CD1c-positive myeloid dendritic cell (primary cell): ENCODE measurements around the gene SRI.

ENCODE experiments used
- DNase-seq: peaks from one replicate; pipeline ENCODE4 v3.0.0-alpha.2; 2016; ENCODE audit errors: extremely low spot score

SRI gene

GRCh38 chr7:88226201-88226600 lies 6.4 kb upstream of the SRI start:
- DNase-seq, result no peak

- peak; percentile 39 for DNase-seq
These were observed 4.9 kb upstream of the SRI start for GRCh38 chr7:88224601-88225275.

- DNase-seq, result no peak
These were observed 3.4 kb upstream of the SRI start for GRCh38 chr7:88223265-88223664.

GRCh38 chr7:88218836-88219605 lies 817 bp downstream of the SRI start:
- DNase-seq, result peak; percentile 66

GRCh38 chr7:88218429-88218745 lies 1.5 kb downstream of the SRI start:
- no peak for DNase-seq

GRCh38 chr7:88217675-88218428 lies 2.0 kb downstream of the SRI start:
- peak; percentile 67 for DNase-seq

- no peak for DNase-seq
These were observed 3.6 kb downstream of the SRI start for GRCh38 chr7:88216276-88216675.

GRCh38 chr7:88215295-88215694 lies 4.5 kb downstream of the SRI start:
- no peak for DNase-seq

- DNase-seq, result no peak
These were observed 5.4 kb downstream of the SRI start for GRCh38 chr7:88214456-88214855.

GRCh38 chr7:88212918-88213317 lies 6.9 kb downstream of the SRI start:
- no peak for DNase-seq

GRCh38 chr7:88208521-88208920 lies 11.3 kb downstream of the SRI start:
- DNase-seq, result no peak

- no peak for DNase-seq
These were observed 13.6 kb downstream of the SRI start for GRCh38 chr7:88206254-88206653.

GRCh38 chr7:88205179-88205578 lies 14.7 kb downstream of the SRI start:
- no peak for DNase-seq

GRCh38 chr7:88204525-88205110 lies 15.2 kb downstream of the SRI start:
- no peak for DNase-seq

GRCh38 chr7:88203401-88203800 lies 16.4 kb downstream of the SRI start:
- DNase-seq, result no peak

GRCh38 chr7:88202799-88203198 lies 17.0 kb downstream of the SRI start:
- no peak for DNase-seq

GRCh38 chr7:88202278-88202677 lies 17.6 kb downstream of the SRI start:
- no peak for DNase-seq

GRCh38 chr7:88201305-88201704 lies 18.5 kb downstream of the SRI start:
- no peak for DNase-seq

GRCh38 chr7:88200789-88201188 lies 19.0 kb downstream of the SRI start:
- DNase-seq, result no peak

- DNase-seq, result no peak
These were observed 19.6 kb downstream of the SRI start for GRCh38 chr7:88200261-88200660.

- no peak for DNase-seq
These were observed 27.9 kb downstream of the SRI start for GRCh38 chr7:88191911-88192310.

GRCh38 chr7:88185650-88186049 lies 34.2 kb downstream of the SRI start:
- no peak for DNase-seq
